Testis (tissue), 2 donors: ENCODE data around the gene SHISAL2B.

Experiments used
- CTCF ChIP-seq, 3 experiments: fragments of 450-650 bp in 2 of 3; fragments of 200-600 bp in 1 of 3; sonication (generic) in 1 of 3; IDR thresholded peaks; one replicate each; pipeline ENCODE4 v1.5.1; 2016 to 2019; ENCODE audit warnings: antibody characterized with exemption in 3 of 3, mild to moderate bottlenecking in 2 of 3, moderate library complexity in 1 of 3
- POLR2A ChIP-seq: fragments of 450-650 bp; IDR thresholded peaks from one replicate; pipeline ENCODE4 v1.6.1; 2017; ENCODE audit warnings: antibody characterized with exemption, mild to moderate bottlenecking, moderate library complexity

GRCh38 chr5:64691291-64691690, 988 bp downstream of the SHISAL2B start:
- TF ChIP-seq POLR2A = no peak
- TF ChIP-seq CTCF (IDR thresholded peaks at IDR 0.05) = no peak
